Thyroid gland (tissue), 4 donors: Measurements from ENCODE around the gene SMIM22. TPM values are rescaled to one million over a fixed set of nuclear protein-coding genes. Genes with fewer than 3 reads are reported as not detected.

Source experiments
- DNase-seq, 2 donors: peaks; one replicate each; pipeline ENCODE4 v3.0.0-alpha.2; 2019
- H3K27ac ChIP-seq, 3 donors: fragments of 200-600 bp; sonication (generic); 1 replicate in 2 of 3; 2 replicates in 1 of 3; pipeline ENCODE4 v1.5.1; 2016 to 2019; ENCODE audit warnings: mild to moderate bottlenecking in 1 of 3, moderate library complexity in 1 of 3
- H3K27me3 ChIP-seq: fragments of 200-600 bp; sonication (generic); one replicate; pipeline ENCODE4 v1.5.1; 2019
- H3K36me3 ChIP-seq, 2 donors: fragments of 200-600 bp; sonication (generic); one replicate each; pipeline ENCODE4 v1.5.1; 2016 to 2019
- H3K4me1 ChIP-seq, 2 donors: fragments of 200-600 bp; sonication (generic); one replicate each; pipeline ENCODE4 v1.5.1; 2017 to 2019
- H3K4me3 ChIP-seq, 3 donors: fragments of 200-600 bp; sonication (generic); replicated peaks in 1 of 3; 1 replicate in 2 of 3; 2 replicates in 1 of 3; pipeline ENCODE4 v1.5.1; 2016; ENCODE audit warnings: mild to moderate bottlenecking in 1 of 3
- H3K9me3 ChIP-seq: fragments of 200-600 bp; sonication (generic); one replicate; pipeline ENCODE4 v1.5.1; 2017
- CTCF ChIP-seq, 6 experiments: fragments of 200-600 bp in 3 of 6; fragments of 450-650 bp in 3 of 6; sonication (generic) in 3 of 6; IDR thresholded peaks; one replicate each; pipeline ENCODE4 v1.5.1; 2016 to 2019; ENCODE audit warnings: antibody characterized with exemption in 6 of 6, mild to moderate bottlenecking in 2 of 6, inconsistent platforms in 1 of 6, moderate library complexity in 1 of 6
- POLR2A ChIP-seq, 2 donors: fragments of 450-650 bp; IDR thresholded peaks; one replicate each; pipeline ENCODE4 v1.6.1; 2017; ENCODE audit warnings: antibody characterized with exemption in 2 of 2, mild to moderate bottlenecking in 2 of 2, moderate library complexity in 1 of 2
- WGBS, 2 donors: methylation state at CpG; one replicate each; pipeline ENCODE4 v1.1.5; 2017; 5-methylcytosine and 5-hydroxymethylcytosine counted together
- intact Hi-C: fragments of 100-400 bp; cut with DNase I; formaldehyde crosslinking; loops from one replicate; pipeline ENCODE4 v1.15.1; 2023
- total RNA-seq, 4 donors: library from RNA; depleted of rRNA; stranded (reverse); fragments of >200 nt; gene quantifications; one replicate each; pipeline ENCODE4 v1.2.3, GENCODE V29; 2016

SMIM22 gene
- total RNA-seq, 4 donors from 2014 or later, result not detected

- Histone ChIP-seq H3K4me1 (peaks cover 13 to 16% of the 10 kb centered on the region in 2 donors), H3K4me3 (no peak overlapping the region), H3K27ac (peak overlapping the region in 2 of 3 donors; percentile 26 to 51), H3K27me3 (no peaks in the 10 kb centered on the region), H3K36me3 (peaks cover 26 to 28% of the 10 kb centered on the region in 2 donors), H3K9me3 (no peaks in the 10 kb centered on the region)
- TF ChIP-seq CTCF (IDR thresholded peaks at IDR 0.05), result no peak
- no peak for TF ChIP-seq POLR2A (IDR thresholded peaks at IDR 0.05)
- intact Hi-C loops, result no loop called here
- 80 to 82% methylated on average over 11 of the region's 11 CpGs for WGBS, 2 donors
- DNase-seq, result no peak
Observed at GRCh38 chr16:4753227-4753626, 41.9 kb upstream of the SMIM22 start.

- intact Hi-C loops, result no loop called here
- Histone ChIP-seq H3K4me1 (peaks cover 13 to 16% of the 10 kb centered on the region in 2 donors), H3K36me3 (peaks cover 40 to 43% of the 10 kb centered on the region in 2 donors), H3K27ac (no peak overlapping the region), H3K27me3 (no peaks in the 10 kb centered on the region), H3K9me3 (no peaks in the 10 kb centered on the region), H3K4me3 (no peak overlapping the region)
- no peak for TF ChIP-seq POLR2A (IDR thresholded peaks at IDR 0.05)
- no peak for TF ChIP-seq CTCF (IDR thresholded peaks at IDR 0.05)
- DNase-seq, result no peak
- 93 to 97% methylated on average over 4 of the region's 4 CpGs for WGBS, 2 donors
Observed at GRCh38 chr16:4754865-4755264, 40.3 kb upstream of the SMIM22 start.

GRCh38 chr16:4755687-4756086 is 39.5 kb upstream of the SMIM22 start:
- Histone ChIP-seq H3K9me3 (no peaks in the 10 kb centered on the region), H3K27me3 (no peaks in the 10 kb centered on the region), H3K4me3 (no peak overlapping the region), H3K4me1 (peaks cover 13 to 16% of the 10 kb centered on the region in 2 donors), H3K36me3 (peaks cover 48 to 51% of the 10 kb centered on the region in 2 donors), H3K27ac (no peak overlapping the region)
- no peak for DNase-seq
- 95 to 96% methylated on average over 6 of the region's 6 CpGs for WGBS, 2 donors
- TF ChIP-seq CTCF (IDR thresholded peaks at IDR 0.05), result no peak
- no peak for TF ChIP-seq POLR2A (IDR thresholded peaks at IDR 0.05)
- intact Hi-C loops, result no loop called here

GRCh38 chr16:4760221-4760910 is 34.8 kb upstream of the SMIM22 start:
- 94 to 98% methylated on average over 14 to 16 of the region's 23 CpGs for WGBS, 2 donors
- Histone ChIP-seq H3K36me3 (peaks cover 57 to 66% of the 10 kb centered on the region in 2 donors), H3K4me3 (no peak overlapping the region), H3K4me1 (peaks cover 0 to under 1% of the 10 kb centered on the region in 2 donors), H3K27ac (no peak overlapping the region), H3K27me3 (no peaks in the 10 kb centered on the region), H3K9me3 (no peaks in the 10 kb centered on the region)
- intact Hi-C loops, result no loop called here
- no peak for DNase-seq
- TF ChIP-seq POLR2A (IDR thresholded peaks at IDR 0.05) (no peak), CTCF (IDR thresholded peaks at IDR 0.05) (no peak)

- intact Hi-C loops, result no loop called here
- WGBS, 2 donors, result 81 to 85% methylated on average over 3 to 4 of the region's 9 CpGs
- Histone ChIP-seq H3K27me3 (no peaks in the 10 kb centered on the region), H3K9me3 (no peaks in the 10 kb centered on the region), H3K27ac (no peak overlapping the region), H3K4me3 (no peak overlapping the region), H3K4me1 (peaks cover 6 to 12% of the 10 kb centered on the region in 2 donors), H3K36me3 (peaks cover 57 to 65% of the 10 kb centered on the region in 2 donors)
- TF ChIP-seq POLR2A (IDR thresholded peaks at IDR 0.05) (no peak), CTCF (IDR thresholded peaks at IDR 0.05) (no peak)
- no peak for DNase-seq
Observed at GRCh38 chr16:4762205-4762604, 33.0 kb upstream of the SMIM22 start.
